CD14-positive monocyte (primary cell): ENCODE data around the gene SLC26A11. TPM values are rescaled to one million over a fixed set of nuclear protein-coding genes. Genes with fewer than 3 reads are reported as not detected.

ENCODE experiments used
- DNase-seq, 3 donors: peaks; one replicate each; pipeline ENCODE4 v3.0.0-alpha.2; 2011 to 2022
- H2AFZ ChIP-seq: 2 replicates; pipeline ENCODE4 v1.6.0; 2012; ENCODE audit warnings: mild to moderate bottlenecking, low read depth, low read length, inconsistent platforms; ENCODE audit not compliant: insufficient read depth, poor library complexity, severe bottlenecking
- H3K27ac ChIP-seq, 2 donors: 1 replicate in 1 of 2; 2 replicates in 1 of 2; pipeline ENCODE4 v1.5.1; 2012 to 2013; ENCODE audit warnings: low read length in 2 of 2, control low read depth in 1 of 2, inconsistent platforms in 1 of 2, low read depth in 1 of 2, mild to moderate bottlenecking in 1 of 2
- H3K27me3 ChIP-seq, 2 donors: one replicate each; pipeline versions ENCODE4 v1.6.0 to v1.6.1; 2011 to 2013; ENCODE audit warnings: low read length in 2 of 2; ENCODE audit not compliant: control insufficient read depth in 2 of 2, insufficient read depth in 2 of 2
- H3K36me3 ChIP-seq, 2 donors: replicated peaks in 1 of 2; 1 replicate in 1 of 2; 2 replicates in 1 of 2; pipeline versions ENCODE4 v1.5.1 to v1.6.1; 2012 to 2013; ENCODE audit warnings: low read length in 2 of 2, control low read depth in 1 of 2, inconsistent platforms in 1 of 2, mild to moderate bottlenecking in 1 of 2; ENCODE audit not compliant: insufficient read depth in 2 of 2, control insufficient read depth in 1 of 2
- H3K4me1 ChIP-seq, 2 donors: 1 replicate in 1 of 2; 2 replicates in 1 of 2; pipeline versions ENCODE4 v1.5.1 to v1.6.1; 2012 to 2013; ENCODE audit warnings: low read length in 2 of 2, control low read depth in 1 of 2, inconsistent platforms in 1 of 2, mild to moderate bottlenecking in 1 of 2, moderate library complexity in 1 of 2; ENCODE audit not compliant: insufficient read depth in 2 of 2, control insufficient read depth in 1 of 2
- H3K4me2 ChIP-seq: replicated peaks from 2 replicates; pipeline ENCODE3; 2012; ENCODE audit warnings: low read length, moderate library complexity, mild to moderate bottlenecking; ENCODE audit not compliant: poor library complexity, severe bottlenecking; ENCODE audit errors: extremely low read depth
- H3K4me3 ChIP-seq, 3 experiments: fragments of 200-600 bp in 1 of 3; sonication (generic) in 1 of 3; replicated peaks in 1 of 3; 1 replicate in 2 of 3; 2 replicates in 1 of 3; pipeline ENCODE4 v1.5.1; 2011 to 2013; ENCODE audit warnings: low read length in 3 of 3, mild to moderate bottlenecking in 3 of 3, control low read depth in 2 of 3, low read depth in 2 of 3, inconsistent platforms in 1 of 3, moderate library complexity in 1 of 3
- H3K79me2 ChIP-seq: 2 replicates; pipeline ENCODE4 v1.6.0; 2012; ENCODE audit warnings: mild to moderate bottlenecking, control low read depth, inconsistent platforms, low read length, moderate library complexity; ENCODE audit not compliant: insufficient read depth
- H3K9ac ChIP-seq: 2 replicates; pipeline ENCODE4 v1.6.0; 2017; ENCODE audit warnings: low read length, mild to moderate bottlenecking; ENCODE audit not compliant: insufficient read depth, poor library complexity, severe bottlenecking
- H3K9me3 ChIP-seq, 2 donors: replicated peaks in 1 of 2; 1 replicate in 1 of 2; 2 replicates in 1 of 2; pipeline versions ENCODE4 v1.5.1 to v1.6.1; 2012 to 2013; ENCODE audit warnings: low read length in 2 of 2, control low read depth in 1 of 2; ENCODE audit not compliant: control insufficient read depth in 1 of 2, insufficient read depth in 1 of 2
- H4K20me1 ChIP-seq: 2 replicates; pipeline ENCODE4 v1.6.0; 2012; ENCODE audit warnings: mild to moderate bottlenecking, low read length, control low read depth, moderate library complexity; ENCODE audit not compliant: insufficient read depth
- H3K27ac Mint-ChIP-seq, 7 donors: one replicate each; pipeline ENCODE4 v1.8.0; 2020; ENCODE audit warnings: mild to moderate bottlenecking in 7 of 7, mixed read lengths in 7 of 7, moderate library complexity in 6 of 7, inconsistent platforms in 2 of 7
- H3K27me3 Mint-ChIP-seq, 3 donors: one replicate each; pipeline ENCODE4 v1.8.0; 2021 to 2022; ENCODE audit warnings: low read depth in 3 of 3, mild to moderate bottlenecking in 3 of 3, mixed read lengths in 3 of 3, moderate library complexity in 3 of 3, inconsistent platforms in 1 of 3
- H3K36me3 Mint-ChIP-seq, 2 donors: one replicate each; pipeline ENCODE4 v1.8.0; 2020; ENCODE audit warnings: mixed read lengths in 2 of 2, inconsistent platforms in 1 of 2, mild to moderate bottlenecking in 1 of 2
- H3K4me1 Mint-ChIP-seq: one replicate; pipeline ENCODE4 v1.8.0; 2020; ENCODE audit warnings: mild to moderate bottlenecking, mixed read lengths
- H3K4me3 Mint-ChIP-seq, 2 donors: one replicate each; pipeline ENCODE4 v1.8.0; 2020; ENCODE audit warnings: mild to moderate bottlenecking in 2 of 2, mixed read lengths in 2 of 2, moderate library complexity in 1 of 2
- H3K9me3 Mint-ChIP-seq, 7 donors: one replicate each; pipeline ENCODE4 v1.8.0; 2020 to 2022; ENCODE audit warnings: mixed read lengths in 7 of 7, mild to moderate bottlenecking in 6 of 7, moderate library complexity in 6 of 7, inconsistent platforms in 2 of 7
- CTCF ChIP-seq: fragments of 200-600 bp; IDR thresholded peaks from one replicate; pipeline ENCODE4 v1.8.0; 2022; ENCODE audit warnings: antibody characterized with exemption, mild to moderate bottlenecking
- WGBS: methylation state at CpG from one replicate; pipeline ENCODE4 v1.1.5; 2013; ENCODE audit warnings: missing lambda C conversion rate; ENCODE audit not compliant: insufficient coverage; 5-methylcytosine and 5-hydroxymethylcytosine counted together
- intact Hi-C, 2 donors: fragments of 100-400 bp; cut with micrococcal nuclease; formaldehyde crosslinking; loops; one replicate each; pipeline versions ENCODE4 v1.15.0 to v1.15.1; 2023
- polyA plus RNA-seq, 3 donors: library from polyadenylated mRNA; depleted of rRNA in 1 of 3; unstranded in 2 of 3; stranded (reverse) in 1 of 3; fragments of 300-500 nt in 2 of 3; fragments of >200 nt in 1 of 3; fragmentation: Illumina TruSeq in 2 of 3; gene quantifications; 1 replicate in 2 of 3; 2 replicates in 1 of 3; pipeline ENCODE4 v1.2.3, GENCODE V29; 2012 to 2021

SLC26A11 gene
- polyA plus RNA-seq, 3 donors = 1.8 to 29.7 (median 2.6) TPM

- WGBS = 97% methylated on average over 7 of the region's 13 CpGs
- intact Hi-C loops = loop anchor here in 1 of 2 donors (2.0 kb wide), 1 partner anchor 15 kb away; the partner anchor contains the start of genes SGSH and SLC26A11
- no peak for DNase-seq
- H3K9me3 Mint-ChIP-seq = peaks cover 0 to 2% (median 0%) of the 10 kb centered on the region in 7 donors
- Histone ChIP-seq H3K36me3 (peaks cover 29 to 39% of the 10 kb centered on the region in 2 donors), H3K4me2 (no peak overlapping the region), H4K20me1 (peaks cover 34% of the 10 kb centered on the region), H3K79me2 (no peaks in the 10 kb centered on the region), H3K9ac (no peak overlapping the region), H2AFZ (no peak overlapping the region), H3K9me3 (no peaks in the 10 kb centered on the region), H3K27ac (peak overlapping the region in 1 of 2 donors; percentile 41), H3K27me3 (no peaks in the 10 kb centered on the region), H3K4me1 (peaks cover 16 to 26% of the 10 kb centered on the region in 2 donors), H3K4me3 (no peak overlapping the region)
- peaks cover 2 to 20% (median 10%) of the 10 kb centered on the region in 3 donors for H3K27me3 Mint-ChIP-seq
- H3K4me3 Mint-ChIP-seq = no peak overlapping the region
- H3K4me1 Mint-ChIP-seq = peaks cover 14% of the 10 kb centered on the region
- peaks cover 33 to 59% of the 10 kb centered on the region in 2 donors for H3K36me3 Mint-ChIP-seq
- peak overlapping the region in 3 of 7 donors; percentile 66 to 91 (median 91) for H3K27ac Mint-ChIP-seq
- TF ChIP-seq CTCF = no peak
Observed at GRCh38 chr17:80205811-80206210, 14.4 kb upstream of the SLC26A11 start.

- H3K4me3 Mint-ChIP-seq = no peak overlapping the region
- Histone ChIP-seq H3K27me3 (no peaks in the 10 kb centered on the region), H3K4me2 (no peak overlapping the region), H3K9ac (no peak overlapping the region), H3K4me3 (no peak overlapping the region), H2AFZ (no peak overlapping the region), H3K27ac (peak overlapping the region in 1 of 2 donors; percentile 75), H4K20me1 (peaks cover 55% of the 10 kb centered on the region), H3K9me3 (no peaks in the 10 kb centered on the region), H3K79me2 (no peaks in the 10 kb centered on the region), H3K4me1 (peaks cover 26 to 39% of the 10 kb centered on the region in 2 donors), H3K36me3 (peaks cover 46 to 58% of the 10 kb centered on the region in 2 donors)
- no peak for TF ChIP-seq CTCF
- WGBS = 96% methylated on average over 16 of the region's 16 CpGs
- H3K9me3 Mint-ChIP-seq = no peaks in the 10 kb centered on the region
- H3K27me3 Mint-ChIP-seq = peaks cover 2 to 18% (median 8%) of the 10 kb centered on the region in 3 donors
- H3K36me3 Mint-ChIP-seq = peaks cover 52 to 73% of the 10 kb centered on the region in 2 donors
- DNase-seq = no peak
- peaks cover 22% of the 10 kb centered on the region for H3K4me1 Mint-ChIP-seq
- intact Hi-C loops = no loop called here
- H3K27ac Mint-ChIP-seq = peak overlapping the region in 2 of 7 donors; percentile 80 to 91
Observed at GRCh38 chr17:80208050-80208449, 12.2 kb upstream of the SLC26A11 start.
